Lung microvascular endothelial cell (primary cell): Measurements from ENCODE around the gene ARHGEF3. TPM values are rescaled to one million over a fixed set of nuclear protein-coding genes. Genes with fewer than 3 reads are reported as not detected.
A peak's percentile ranks its signal among the peaks of the same experiment; 100 is the strongest.
"Not testable (repeated sequence)": the region's sequence is repeated elsewhere in the genome, so short reads cannot be mapped to it uniquely, and the experiment has no call there.

ENCODE experiments used
- DNase-seq, 2 donors: peaks; one replicate each; pipeline versions ENCODE4 v3.0.0 to v3.0.0-alpha.2; 2010; ENCODE audit warnings: low read depth in 2 of 2
- total RNA-seq: library from RNA; depleted of rRNA; stranded (reverse); fragments of >200 nt; gene quantifications from 2 replicates; pipeline ENCODE4 v1.2.1, GENCODE V29; 2014

The ARHGEF3 gene
- total RNA-seq, 1 donor from 2014 or later, result 5.2 TPM

DNA sequence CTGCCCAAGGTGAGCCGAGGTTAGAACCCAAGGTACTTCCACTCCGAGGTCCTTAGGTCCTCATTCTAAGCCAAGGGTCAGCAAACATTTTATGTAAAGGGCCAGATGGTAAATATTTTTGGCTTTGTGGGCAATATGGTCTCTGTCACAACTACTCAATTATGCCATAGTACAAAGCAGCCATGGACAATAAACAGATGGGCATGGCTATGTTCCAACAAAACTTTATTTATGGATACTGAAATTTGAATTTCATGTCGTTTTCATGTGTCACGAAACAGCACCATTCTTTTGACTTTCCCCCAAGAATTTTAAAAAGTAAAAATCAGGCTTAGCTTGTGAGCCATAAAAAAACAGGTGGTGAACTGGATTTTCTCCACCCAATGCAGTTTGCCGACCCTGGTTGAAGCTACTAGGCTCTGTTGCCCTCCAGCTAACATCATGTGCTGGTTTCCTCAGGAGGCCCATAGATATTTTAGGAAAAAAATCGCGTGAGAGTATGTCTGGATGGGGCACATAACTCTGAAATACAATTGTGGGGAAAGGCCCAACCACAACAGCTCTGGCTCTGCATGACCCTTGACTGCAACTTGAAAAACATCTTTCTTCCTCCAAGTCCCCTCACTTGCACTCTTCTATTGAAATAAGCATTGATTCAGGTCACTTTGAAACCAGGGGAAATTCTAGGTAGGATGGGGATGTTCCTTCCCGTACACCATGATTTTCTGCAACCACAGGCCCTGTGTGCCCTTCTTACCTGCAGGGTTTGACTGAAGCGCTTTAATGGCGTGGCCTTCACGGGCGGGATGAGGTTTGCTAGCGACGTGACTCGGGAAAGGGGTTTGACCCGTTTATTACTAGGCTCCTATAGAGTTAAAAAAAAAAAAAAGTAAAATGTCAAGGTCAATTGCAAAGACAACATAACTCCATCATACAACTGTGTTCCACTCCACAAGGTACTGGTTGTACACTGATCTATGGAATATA is 28.5 kb downstream of the ARHGEF3 start:
- no peak for DNase-seq

DNA sequence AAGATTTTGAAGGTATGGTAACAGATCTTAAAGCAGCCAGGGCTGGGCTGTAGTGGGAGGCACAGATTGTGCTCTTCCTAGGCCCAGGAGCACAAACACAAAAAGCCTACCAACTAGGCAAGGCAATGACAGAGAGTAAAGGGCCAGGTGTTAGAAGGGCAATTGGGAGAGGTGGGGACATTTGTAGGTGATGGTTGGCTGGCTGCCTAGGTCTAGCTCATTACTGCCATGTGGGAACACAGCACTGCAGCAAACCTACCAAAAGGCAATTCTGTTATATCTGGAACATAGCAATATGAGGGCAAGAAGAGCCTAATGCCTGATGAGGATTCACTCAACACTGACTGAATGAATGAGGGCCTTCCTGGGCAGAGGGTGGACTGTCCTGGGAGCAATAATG is 30.4 kb downstream of the ARHGEF3 start:
- DNase-seq, result no peak

DNA sequence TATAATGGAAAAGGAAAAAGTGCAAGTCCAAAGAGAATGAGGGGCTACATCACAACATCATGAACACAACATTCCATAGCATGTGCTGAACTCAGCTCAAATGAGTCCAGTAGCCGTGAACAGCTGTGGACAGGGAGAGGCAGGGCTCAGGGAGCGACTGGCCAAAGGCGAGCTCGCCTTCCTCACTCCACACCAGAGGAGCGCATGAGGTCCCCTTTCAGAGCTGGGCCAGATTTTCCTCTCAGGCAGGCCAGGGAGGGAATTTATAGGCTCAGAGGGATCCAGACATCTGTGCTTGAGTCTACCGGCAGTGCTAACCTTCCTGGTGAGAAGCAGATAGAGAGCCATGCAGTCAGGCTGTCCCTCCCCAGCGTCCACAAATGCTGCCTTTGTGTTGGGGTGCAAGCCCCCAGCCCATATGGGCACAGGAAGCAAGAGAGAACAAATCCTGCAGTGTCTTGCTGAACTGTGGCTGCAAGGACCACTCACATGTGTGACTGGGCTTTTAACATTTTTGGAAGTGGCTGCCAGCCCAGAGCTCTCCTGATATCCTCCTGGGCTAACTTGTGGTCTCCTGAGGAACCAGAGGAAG is 32.5 kb downstream of the ARHGEF3 start:
- DNase-seq, result no peak

DNA sequence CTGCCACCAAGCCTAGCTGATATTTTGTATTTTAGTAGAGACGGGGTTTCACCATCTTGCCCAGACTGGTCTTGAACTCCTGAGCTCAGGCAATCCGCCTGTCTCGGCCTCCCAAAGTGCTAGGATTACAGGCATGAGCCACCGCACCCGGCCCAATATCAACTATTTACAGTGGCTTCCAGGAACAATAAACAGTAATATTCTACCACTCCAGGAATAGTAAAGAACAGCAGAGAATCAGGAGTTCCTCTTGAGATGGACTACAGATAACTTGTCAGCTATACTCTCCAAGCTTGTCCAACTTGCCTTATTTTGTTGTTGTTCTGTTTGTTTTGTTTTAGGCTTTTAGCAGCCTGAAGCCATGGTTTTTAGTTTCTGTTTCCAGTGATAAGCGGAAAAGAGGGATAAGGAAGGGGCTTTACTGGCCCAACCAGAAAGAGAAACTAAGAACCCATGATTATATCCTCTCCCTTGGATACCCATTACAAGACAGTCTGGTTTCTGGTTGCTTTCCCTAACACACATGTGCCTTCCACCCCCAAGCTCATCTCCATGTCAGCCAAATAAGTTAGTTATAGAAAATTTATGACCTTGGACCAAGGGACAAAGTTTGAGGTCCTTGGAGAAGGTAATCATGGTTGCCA is 36.7 kb downstream of the ARHGEF3 start:
- DNase-seq, result no peak

DNA sequence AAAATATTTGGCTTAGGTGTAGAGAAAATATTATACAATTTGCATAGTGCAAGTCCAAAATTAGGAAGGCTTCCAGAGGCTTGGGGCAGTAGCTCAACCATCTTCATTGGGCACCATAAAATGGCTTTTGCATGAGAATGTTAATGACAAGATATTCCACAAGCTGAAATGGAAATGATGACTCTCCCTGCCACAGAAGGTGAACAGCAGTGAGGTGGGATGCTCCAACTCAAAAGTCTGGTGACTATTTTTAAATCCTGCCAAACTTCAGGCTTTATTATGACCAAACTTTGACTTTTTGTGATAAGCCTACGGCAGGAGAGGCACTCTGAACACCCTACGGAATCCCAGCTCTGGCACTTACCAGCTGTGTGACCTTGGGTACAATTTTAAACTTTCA is 37.6 kb downstream of the ARHGEF3 start:
- no peak for DNase-seq

DNA sequence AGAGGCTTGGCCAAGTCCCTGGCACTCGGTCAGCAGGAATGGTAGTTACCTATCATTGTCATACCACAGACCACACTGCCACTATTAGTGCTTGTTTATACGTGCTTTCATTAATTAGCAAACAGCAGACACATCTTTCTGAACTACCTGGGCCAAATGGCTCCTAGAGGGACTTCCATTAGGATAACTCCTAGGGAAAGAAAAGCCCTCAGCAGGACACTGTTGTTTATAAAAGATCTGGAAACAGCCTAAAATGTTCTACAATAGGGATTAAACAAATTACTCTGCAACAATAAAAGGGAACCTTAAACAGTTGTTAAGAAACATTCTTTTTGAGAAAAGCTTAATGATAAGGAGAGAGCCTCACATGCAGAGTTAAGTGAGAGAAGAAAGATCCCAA is 38.5 kb downstream of the ARHGEF3 start:
- DNase-seq, result no peak

DNA sequence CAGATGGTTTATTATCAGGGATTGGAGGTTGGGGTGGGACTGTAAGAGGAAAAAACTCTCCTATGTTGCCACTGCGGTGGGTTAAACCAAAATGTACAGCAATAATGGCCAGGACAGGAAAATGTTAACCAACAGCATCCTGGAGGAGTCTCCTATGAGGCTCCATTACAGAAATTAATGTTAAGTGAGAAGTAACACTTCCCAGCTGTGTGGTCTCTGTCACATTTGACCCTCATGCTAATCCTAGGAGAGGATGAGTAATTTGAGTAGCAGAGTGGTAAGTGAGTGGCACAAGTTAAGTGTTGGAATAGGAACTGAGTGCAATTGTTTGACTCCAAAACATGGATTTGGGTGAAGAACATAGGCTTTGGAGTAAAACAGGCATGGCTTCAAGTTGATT is 39.0 kb downstream of the ARHGEF3 start:
- DNase-seq, result no peak

DNA sequence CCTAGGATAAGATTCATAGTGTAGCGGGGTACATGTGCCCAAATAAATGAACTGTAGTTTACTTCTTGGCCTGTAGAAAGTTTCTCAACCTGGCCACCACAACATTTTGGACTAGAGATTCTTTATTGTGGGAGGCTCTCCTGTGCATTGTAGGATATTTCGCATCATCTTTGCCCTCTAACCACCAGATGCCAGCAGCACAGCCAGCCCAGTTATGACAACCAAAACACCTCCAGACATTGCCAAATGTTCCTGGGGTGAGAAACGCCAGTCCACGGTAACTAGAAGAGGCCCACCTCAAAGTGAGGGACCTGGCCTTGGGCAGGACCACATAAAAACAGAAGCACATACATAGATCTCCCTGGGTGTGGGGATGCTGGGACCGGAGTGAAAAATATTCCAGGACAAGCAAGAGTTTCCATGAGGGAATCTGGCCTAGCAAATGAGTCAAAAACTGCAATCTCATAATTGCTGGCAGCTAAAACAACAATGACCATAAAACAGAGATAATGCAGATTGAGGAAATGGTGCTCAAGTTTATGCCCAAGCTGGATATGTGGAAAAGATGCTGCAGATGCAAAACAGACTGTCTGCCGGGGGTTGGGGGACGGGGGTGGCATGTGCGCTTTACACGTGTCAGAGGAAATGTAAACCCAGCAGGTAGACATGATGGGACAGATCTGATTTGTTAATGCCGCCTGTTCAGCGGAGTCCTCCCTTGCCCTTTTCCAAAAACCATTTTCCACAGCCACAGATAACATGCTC is 39.7 kb downstream of the ARHGEF3 start:
- peak in 1 of 2 donors; percentile 76 for DNase-seq

DNA sequence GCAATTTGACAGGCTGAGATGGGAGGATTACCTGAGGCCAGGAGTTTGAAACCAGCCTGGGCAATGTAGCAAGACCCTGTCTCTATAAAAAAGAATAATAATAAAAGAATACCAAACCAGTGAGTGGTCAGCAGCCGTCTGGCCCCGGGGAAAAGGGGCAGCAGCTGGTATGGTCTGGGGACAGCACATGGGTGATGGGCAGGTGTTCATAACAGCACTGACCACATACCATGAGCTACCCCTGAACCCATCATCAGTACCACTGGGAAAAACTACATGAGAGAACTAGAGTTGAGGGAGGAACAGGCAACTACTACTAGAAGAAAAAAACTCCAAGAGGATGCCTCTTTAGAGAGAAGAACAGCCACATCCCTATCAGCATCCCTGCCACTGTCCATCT is 40.7 kb downstream of the ARHGEF3 start:
- no peak for DNase-seq

DNA sequence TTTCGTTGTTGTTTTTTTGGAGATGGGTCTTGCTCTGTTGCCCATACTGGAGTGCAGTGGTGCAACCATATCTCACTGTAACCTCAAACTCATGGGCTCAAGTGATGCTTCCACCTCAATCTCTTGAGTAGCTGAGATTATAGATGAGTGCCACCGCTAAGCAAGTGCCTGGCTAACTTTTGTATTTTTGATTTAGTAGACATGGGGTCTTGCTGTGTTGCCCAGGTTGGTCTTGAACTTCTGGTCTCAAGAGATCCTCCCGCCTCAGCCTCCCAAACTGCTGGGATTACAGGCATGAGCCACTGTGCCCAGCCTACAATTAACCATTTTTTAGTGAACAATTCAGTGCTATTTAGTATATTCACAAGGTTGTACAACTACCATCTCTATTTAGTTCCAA is 42.2 kb downstream of the ARHGEF3 start:
- DNase-seq, result no peak

DNA sequence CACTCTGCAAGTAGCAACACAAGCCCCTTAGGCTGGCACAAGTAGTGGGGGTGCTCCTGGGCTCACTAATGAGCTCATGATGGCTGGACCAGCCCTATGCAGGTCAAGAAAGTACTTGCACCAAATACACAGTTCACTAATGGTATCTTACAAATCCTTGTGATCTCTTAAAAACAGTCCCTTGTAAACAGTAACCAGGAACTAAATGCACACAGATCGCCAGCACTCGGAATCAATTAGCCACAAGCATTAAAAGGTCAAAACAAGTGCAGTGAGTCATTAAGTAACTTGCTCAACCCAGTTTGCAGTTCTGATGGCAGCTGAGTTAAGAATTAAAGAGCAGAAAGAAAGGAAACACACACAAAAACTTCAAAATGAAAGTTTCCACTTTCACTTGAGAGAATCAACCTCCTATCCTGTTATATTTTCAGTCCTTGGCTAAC is 43.2 kb downstream of the ARHGEF3 start:
- peak; percentile 38 to 92 for DNase-seq

DNA sequence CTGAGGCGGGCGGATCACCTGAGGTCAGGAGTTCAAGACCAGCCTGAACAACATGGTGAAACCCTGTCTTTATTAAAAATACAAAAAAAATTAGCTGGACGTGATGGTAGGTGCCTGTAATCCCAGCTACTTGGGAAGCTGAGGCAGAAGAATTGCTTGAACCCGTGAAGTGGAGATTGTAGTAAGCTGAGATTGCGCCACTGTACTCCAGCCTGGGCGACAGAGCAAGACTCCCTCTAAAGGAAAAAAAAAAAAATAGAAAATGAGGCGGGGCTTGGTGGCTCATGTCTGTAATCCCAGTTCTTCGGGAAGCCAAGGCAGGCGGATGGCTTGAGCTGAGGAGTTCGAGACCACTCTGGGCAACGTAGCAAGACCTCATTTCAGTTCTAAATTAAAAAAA is 43.7 kb downstream of the ARHGEF3 start:
- DNase-seq, result not testable (repeated sequence)

DNA sequence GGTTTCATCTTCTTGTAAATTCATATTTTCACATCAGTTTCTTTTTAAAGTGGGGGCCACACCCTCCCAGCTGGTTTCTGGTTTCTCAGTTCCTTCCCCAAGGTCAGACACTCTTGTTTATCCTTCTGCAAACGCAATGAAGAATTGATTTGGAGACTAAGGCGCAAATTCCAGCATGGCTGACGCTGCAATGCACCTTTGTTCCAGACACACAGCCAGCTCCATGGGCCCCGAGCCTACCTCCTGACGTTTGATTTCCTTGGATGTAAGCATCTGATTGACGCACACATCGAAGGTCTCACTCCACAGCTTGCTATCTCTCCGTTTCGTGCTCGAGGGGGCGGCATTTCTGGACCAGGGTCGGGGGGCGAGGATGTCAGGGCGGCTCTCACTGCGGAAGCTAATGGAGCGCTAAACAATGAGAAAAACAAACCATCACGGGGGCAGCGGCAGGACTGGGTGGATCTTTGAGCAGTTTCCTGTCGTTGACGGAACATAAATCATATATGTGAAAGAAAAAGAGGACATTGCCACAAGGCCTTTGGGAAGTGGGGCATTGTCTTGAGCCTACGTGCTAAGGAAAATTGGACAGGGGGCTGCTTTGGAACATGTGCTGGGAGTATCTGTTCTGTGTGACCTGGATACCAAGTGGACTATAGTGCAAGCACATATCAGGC is 46.9 kb downstream of the ARHGEF3 start:
- peak; percentile 80 to 82 for DNase-seq

DNA sequence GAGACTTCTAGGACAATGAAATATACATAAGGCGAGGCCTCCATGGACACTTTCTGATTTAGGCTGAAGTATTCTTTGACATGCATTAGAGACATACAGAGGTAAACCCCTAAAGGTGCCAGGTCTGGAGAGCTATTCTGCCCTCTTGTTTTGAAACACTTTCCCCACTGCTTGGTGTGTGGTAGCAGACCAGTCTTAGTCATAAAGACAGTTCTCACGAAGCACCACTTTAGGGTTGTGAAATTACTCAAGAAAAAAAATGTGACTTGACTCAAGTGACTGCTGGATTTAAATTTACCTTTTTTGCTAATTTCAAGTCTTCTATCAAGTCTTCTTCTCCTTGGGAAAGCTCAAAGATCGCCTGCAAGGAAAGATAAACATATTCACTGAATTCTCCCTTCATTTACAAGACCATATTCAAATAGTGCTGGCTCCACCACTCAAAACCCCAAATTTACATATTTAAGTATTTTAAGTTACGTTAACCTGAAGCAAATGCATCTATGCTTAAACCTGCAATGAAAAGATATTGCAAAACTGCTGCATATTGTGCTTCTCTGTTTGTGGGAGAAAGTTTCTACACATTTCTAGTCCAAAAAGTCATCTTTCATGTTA is 48.4 kb downstream of the ARHGEF3 start:
- DNase-seq, result no peak

DNA sequence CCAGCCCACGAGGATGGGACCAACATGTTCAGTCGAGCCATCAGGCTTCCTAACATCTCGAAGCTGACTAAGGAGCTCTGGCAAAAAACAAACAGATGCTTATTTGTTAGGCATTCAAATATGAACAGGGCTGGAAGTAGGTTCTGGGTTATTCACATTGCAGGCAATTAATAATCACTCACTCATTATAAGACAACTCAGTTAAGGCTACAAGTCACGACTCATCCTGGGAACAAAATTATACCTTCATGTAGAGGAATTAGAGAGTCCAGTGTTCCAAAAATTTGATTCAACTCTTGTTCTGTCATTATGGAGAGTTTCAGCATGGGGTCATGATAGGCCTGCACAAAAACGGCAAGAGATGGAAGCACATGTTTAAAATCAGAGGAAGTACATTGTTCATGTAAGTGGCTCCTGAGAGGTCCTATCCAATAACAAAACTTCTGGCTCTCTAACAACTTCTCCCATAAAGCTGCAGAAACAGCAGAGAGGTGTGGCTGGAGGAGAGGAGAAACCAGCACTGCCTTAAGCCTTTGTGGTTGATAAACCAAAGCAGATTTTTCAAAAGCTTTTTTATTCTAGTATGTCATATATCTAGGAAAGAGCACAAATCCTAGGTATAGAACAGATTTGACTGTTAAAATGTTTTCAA is 50.6 kb downstream of the ARHGEF3 start:
- no peak for DNase-seq

DNA sequence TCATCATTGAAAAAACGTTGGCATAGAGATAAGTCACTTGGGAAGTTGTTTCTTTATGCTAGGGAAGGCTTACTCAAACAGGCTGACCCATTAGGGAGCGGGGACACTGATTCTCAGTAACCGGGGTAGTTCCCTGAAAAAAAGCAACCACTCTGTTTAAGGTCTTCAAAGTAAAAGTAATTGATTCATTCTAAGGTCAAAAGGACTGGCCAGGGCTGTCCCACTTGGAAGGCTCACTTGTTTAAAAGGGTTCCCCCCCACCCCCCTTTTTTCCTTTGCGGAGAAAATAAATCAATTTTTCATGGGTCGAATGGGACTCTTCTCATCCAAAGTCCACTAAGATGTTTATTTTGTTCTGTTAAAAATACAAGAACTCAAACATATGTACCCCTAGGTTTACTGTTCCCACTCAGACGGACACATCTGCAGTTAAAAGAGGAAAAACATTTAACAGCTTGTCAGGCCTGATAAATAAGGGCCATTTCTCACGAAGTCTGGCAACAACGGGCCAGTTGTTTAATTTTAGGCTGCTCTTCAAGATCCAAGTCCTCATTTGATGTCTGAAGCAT is 53.0 kb downstream of the ARHGEF3 start:
- DNase-seq, result peak in 1 of 2 donors; percentile 15

DNA sequence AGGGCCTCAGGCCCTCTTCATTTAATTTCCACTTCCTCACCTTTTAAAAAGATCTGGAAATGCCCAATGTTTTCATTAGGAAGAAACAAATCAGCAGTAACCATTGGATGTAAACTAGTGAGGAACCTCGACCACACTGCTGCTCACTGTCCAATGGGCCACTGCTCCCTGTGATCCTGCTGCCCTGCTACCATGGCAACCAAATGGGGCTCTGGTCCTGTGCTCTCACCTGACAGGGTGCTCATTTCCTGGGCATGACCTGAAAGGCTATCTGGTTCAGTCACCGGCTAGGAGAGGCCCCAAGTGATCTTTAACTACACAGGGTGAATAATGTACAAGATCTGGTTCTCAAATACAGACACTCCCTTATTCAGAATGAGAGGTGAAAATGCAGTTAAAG is 54.6 kb downstream of the ARHGEF3 start:
- DNase-seq, result no peak

DNA sequence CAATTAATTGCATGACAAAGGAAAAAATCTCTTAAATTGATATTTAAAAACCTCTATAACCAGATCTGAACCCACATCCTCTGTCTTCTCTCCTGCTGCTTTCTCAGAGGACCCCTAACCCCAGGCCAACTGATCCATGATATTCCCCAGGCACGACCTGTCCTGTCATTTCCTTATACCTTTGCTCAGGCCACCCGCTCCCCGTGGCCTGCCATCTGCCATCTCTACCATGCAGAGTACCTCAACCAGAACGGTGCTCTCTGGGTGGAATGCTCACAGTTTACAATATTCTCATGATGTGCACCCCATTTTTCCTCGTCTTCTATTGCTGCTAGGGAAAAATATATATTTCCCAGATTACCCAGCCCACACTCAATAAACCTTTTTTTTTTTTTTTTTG is 57.7 kb downstream of the ARHGEF3 start:
- DNase-seq, result no peak

DNA sequence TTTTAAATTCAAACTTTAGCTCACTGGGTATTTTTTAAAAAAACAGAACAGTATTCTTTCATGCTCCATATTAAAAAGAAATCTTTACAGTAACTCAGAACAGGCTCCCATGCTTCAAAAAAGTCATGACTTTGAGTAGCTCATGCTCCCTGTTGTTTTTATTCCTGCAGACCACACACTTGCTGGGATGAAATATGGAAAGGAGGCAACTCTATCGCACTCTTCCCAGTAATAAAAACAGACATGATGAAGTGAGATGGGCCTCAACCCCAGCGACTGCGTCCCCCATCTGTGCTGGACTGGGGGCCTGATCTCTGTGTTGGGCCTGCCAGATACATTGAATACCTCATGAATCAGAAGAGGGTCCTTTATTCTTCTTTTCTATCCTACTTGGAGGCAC is 58.9 kb downstream of the ARHGEF3 start:
- DNase-seq, result no peak

DNA sequence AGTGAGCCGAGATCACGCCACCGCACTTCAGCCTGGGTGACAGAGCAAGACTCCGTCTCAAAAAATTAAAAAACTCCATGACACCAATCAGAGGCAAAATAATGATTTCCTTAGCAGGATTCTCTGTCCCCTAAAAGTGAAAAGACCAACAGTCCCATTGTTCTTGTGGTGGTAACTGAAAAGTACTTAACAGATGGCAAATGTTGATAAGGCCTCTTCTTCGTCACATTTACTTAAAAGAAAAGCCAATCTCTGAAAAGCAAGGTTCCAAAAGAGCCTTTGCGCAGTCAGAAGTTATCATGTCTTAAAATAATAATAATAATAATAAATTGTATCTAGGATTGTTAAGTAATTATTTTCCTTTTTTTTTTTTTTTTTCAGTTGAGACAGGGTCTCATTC is 62.7 kb downstream of the ARHGEF3 start:
- no peak for DNase-seq
